Stimulated activated CD4-positive, alpha-beta T cell treated with anti-CD3 and anti-CD28 coated beads, Interleukin-4, amount 100 ng/mL, for 4 hours (primary cell): Measurements from ENCODE around the gene KIAA1328.
"Not testable (repeated sequence)": the region's sequence is repeated elsewhere in the genome, so short reads cannot be mapped to it uniquely, and the experiment has no call there.

Source experiments
- DNase-seq, 2 experiments: peaks; one replicate each; pipeline ENCODE4 v3.0.0-alpha.2; 2020

Gene KIAA1328

DNA sequence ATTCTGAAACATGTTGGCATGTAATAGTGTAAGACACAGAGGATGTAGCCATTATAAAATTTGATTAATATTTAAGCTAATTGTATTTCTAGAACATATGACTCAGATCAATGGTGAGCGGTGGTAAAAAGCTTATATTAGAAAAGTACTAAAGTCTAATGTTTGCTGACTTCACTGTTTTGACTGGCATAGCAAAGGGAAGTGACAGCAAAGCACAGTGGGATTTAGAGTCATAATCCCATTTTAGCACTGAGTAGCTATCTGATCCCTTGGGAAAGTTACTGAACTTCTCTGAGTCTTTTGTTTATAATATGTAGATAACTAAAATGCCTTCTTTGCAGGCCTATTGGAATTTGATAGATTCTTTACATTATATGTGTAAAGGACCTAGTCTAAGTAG, 60.4 kb downstream of the KIAA1328 start:
- no peak for DNase-seq

DNA sequence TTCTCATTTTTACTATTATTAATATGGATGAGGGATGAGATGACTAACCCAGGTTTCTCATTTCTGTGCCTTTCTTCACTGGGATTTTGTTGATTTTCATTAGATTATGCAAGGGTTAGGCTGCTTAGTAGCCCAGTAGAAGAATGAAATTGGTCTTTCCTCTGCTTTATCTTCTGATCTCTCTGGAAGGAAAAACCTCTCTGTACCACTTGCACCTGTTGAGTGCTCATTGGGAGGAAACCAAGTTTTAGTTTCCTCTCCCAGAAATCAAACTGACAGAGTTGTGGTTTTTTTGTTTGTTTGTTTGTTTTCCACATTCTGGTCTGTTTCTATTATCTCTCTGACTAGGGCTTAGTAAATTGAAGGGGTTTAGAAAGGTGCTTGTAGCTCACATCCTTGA, 60.8 kb downstream of the KIAA1328 start:
- no peak for DNase-seq

DNA sequence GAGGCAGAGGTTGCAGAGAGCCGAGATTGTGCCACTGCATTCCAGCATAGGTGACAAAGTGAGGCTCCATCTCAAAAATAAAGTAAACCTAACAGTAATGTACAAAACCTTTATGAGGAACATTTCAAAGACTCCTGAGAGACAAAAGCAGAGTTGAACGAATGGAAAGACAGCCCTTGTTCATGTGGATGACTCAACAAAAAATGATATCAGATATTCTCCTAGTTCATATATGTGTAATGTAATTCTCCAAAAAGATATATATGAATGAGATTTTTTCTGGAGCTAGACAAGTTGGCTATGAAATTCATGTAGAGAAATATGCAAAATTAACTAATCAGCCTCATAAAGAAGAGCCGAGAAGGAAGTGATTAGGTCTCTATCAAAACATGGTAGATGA, 61.7 kb downstream of the KIAA1328 start:
- DNase-seq: no peak

DNA sequence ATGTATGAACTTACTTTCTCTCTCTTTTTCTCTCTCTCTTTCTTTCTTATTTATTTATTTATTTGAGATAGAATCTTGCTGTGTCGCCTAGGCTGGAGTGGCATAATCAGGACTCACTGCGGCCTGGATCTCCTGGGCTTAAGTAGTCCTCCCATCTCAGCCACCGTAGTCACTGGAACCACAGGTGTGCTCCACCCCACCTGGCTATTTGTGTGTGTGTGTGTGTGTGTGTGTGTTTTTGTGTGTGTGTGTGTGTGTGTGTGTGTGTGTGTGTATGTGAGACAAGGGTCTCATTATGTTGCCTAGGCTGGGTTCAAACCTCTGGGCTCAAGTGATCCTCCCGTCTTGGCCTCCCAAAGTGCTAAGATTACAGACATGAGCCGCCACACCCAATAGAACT, 64.3 kb downstream of the KIAA1328 start:
- no peak for DNase-seq

DNA sequence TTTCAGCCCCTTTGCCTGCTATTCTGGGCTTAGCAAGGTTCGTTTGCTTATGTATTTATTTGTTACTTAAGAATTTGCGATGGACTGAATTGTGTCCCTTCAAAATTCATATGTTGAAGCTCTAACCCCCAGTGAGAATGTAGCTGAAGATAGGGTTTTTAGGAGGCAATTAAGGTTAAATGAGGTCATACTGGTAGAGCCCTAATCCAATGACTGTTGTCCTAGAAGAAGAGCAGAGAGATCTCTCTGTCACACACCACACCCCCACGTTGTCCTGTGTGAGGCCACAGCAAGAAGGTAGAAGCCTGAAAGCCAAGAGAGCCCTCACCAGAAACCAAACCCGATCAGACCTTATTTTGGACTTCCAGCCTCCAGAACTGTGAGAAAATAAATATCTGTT, 66.7 kb downstream of the KIAA1328 start:
- no peak for DNase-seq

DNA sequence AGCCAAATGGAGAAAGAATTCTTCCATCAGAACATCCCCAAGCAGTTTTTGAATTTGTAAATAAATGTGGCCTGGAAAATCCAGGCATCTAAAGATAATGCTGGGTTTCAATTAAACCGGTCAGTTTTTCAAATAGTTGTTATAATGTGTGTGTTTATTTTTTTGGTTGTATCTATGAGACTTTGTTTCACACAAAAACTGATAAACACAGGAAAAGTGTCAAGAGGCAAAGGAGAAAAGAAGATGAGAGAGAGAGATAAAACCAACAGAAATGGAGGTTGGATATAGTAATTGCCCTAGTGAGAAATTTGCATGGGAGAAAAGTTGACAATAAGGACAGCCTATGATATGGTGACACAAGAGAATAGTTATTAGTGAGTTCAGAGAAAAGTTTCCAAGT, 68.3 kb downstream of the KIAA1328 start:
- DNase-seq: no peak

DNA sequence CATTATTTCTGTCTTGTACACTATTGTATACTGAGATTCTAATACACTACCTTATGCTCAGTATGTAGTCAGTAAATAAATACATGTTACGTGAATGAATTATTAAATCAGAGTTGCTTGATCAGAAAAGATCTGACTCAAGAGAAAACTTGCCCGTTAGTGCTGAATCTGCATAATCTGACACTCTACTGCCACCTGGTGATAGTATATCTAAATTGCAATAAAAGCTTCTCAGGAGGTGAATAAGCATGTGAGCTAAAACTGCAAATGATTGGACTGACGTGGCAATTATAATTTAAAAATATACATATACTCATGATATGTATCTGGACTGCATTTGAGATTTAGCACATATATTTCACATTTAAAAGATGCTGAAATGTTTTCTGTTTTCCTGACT, 70.4 kb downstream of the KIAA1328 start:
- no peak for DNase-seq

DNA sequence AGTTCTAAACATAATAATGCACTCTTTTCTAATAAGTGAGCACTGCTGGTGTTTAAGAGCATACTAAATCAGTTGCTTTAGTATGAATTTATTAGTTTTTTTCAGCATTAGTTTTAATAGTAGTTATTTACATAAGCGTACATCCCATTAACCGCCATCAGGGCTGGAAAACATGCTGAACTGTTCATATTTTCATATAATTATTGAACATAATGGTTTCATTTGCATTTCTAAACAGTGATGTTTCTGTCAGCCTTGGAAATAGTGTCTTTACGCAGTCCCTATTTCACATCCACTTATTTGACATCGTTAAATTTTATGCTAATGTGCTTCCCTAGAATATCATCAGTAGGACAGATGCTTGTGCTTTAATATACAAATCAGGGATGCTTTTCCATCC, 71.5 kb downstream of the KIAA1328 start:
- DNase-seq: no peak

DNA sequence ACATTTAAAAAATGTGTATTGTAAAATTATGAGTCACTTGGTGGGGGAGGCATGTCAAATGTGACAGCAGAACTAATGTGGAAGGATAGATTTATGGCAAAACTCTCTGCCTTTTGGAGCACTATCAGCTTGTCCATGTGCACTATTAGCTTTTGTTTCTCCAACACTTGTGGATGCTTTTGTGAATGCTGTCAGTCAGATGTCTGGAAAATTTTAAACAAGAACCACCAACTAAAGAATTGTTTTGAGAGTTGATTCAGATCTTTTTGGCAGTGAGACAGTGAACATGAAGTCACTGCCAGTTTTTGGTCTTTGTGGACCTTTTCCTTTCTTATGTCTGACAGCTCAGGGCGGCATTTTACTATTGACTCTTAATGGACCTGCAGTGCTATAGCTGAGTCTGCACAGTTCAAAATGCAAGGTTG, 72.4 kb downstream of the KIAA1328 start:
- no peak for DNase-seq

DNA sequence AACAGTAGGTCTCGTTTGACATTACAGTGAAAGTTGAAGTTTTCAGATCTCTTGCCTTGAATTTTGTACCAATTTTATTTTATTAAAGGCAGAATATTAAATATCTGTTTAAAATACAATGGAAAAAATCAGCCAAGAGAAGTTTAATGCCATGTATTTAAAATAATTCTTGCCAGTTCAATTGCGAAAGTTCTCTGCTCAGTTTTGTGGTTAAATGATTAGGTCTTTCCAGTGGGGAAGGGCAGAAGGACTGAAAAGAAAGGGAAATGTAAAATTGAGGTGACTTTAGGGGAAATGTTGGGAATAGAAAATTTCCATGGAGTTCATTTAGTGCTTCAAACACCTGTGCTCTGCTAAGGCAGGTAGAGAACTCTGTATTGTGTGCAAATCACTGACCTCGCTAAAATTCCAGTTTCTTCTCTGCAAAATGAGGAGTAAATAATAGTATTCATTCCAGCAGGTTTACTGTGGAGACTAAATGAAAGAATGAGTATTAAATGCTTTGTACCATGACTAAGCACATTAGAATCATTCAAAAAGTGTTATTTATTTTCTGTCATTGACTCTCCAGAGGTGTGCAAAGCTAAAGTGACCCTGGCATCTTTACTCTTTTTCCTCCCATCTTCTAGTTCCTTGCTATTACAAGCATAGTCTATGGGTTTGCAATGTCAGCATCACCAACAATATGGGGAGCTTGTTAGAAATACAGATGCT, 74.4 kb downstream of the KIAA1328 start:
- no peak for DNase-seq

DNA sequence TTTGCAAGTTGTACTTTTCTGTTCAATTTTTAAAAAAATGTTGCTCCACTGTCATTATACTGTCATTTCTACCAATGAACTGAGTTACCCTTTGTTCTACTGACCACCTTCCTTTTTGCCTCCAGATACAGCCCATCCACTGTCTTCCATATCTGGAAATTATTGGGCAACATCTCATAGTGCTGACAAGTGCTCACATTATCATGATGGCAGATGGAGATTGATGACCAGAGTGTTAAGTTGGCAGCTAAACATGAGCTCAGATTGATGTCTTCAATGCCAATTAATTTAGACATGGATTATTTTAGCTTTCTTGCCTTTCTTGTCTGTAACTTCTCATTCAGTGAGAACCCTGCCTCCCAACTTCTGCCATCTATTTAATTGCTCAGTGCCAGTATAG, 76.6 kb downstream of the KIAA1328 start:
- no peak for DNase-seq

DNA sequence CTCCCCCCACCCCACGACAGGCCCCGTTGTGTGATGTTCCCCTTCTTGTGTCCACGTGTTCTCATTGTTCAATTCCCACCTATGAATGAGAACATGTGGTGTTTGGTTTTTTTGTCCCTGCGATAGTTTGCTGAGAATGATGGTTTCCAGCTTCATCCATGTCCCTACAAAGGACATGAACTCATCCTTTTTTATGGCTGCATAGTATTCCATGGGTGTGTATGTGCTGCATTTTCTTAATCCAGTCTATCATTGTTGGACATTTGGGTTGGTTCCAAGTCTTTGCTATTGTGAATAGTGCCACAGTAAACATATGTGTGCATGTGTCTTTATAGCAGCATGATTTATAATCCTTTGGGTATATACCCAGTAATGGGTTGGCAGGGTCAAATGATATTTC, 80.4 kb downstream of the KIAA1328 start:
- not testable (repeated sequence) for DNase-seq

DNA sequence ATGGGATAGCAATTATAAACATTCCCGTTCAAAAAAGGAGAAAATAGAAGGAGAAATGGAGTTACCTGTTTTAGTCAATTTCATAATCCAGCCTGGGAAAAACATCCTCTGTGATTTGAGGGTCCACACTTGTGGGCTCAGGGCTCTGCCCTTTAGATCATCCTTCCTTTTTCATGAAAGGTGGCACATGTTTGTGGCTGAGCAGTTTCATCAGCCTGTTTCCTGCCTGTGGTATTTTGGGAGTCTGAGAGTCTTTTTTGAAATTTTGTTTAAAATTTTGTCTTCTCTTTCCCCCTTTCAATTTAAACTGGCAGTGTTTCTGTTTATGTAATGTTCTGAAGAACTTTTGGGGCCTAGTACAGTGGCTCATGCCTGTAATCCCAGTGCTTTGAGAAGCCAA, 84.0 kb downstream of the KIAA1328 start:
- no peak for DNase-seq

DNA sequence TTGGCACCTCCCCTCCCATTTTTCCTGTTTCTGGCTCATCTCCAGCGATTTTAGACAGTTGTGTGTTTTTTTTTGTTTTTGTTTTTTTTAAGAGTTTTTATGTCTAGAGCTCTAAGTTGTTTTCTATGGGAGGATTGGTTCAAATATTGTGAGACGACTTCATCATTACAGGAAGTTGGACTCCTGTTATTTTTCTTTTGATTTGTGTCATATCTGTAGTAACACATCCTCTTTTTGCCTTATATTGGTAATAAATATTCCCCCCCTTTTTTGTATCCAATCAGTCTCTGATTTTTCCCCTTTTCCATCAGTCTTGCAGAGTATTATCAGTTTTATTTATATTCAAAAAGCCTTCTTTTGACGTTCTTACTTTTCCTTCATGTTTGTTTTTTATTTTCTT, 89.0 kb downstream of the KIAA1328 start:
- DNase-seq: no peak

DNA sequence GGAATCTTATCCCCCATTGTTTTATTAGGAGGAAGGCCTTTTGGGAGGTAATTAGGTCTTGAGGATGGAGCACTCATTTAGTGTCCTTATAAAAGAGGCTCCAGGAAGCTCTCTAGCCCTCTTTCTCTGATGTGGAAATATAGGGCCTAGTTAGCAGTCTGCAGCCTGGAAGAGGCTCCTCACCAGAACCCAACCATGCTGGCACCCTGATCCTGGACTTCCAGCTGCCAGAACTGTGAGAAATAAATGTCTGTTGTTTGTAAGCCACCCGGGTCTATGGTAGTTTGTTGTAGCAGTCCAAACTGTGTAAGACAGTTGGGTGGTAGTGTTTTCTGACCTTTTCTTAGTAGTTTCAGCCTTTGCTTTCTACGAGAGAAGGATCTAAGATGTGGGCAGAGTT, 100.7 kb downstream of the KIAA1328 start:
- DNase-seq: no peak

DNA sequence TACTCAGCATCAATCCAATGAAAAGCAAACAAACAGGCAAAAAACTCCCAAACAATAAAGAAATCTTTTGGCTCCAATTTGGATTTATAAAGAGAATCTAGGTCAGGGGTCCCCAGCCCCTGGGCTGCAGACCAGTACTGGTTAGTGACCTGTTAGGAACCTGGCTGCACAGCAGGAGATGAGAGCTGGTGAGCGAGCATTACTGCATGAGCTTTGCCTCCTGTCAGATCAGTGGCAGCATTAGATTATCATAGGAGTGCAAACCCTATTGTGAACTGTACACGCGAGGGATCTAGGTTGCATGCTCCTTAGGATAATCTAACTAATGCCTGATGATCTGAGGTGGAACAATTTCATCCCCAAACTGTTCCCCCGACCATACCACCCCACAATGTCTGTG, 102.2 kb downstream of the KIAA1328 start:
- DNase-seq: no peak

DNA sequence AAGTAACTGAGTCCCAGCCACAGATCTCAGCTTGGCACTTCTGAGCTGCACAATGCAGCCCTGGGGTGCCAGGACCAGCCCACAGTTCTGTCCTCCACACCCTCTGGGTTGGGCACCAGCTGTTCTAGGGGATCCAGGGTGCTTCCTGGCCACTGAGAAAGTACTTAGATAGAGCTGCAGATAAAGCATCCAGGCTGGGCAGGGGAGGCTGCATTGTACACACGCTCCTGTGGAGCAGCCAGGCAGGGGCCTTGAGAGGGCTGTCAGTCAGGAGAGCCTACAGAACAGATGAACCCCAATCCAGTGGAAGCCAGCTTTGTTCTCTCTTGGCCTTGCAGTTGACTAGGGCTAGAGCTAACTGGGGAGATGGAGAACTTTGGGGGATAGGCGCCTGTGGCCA, 104.6 kb downstream of the KIAA1328 start:
- no peak for DNase-seq

DNA sequence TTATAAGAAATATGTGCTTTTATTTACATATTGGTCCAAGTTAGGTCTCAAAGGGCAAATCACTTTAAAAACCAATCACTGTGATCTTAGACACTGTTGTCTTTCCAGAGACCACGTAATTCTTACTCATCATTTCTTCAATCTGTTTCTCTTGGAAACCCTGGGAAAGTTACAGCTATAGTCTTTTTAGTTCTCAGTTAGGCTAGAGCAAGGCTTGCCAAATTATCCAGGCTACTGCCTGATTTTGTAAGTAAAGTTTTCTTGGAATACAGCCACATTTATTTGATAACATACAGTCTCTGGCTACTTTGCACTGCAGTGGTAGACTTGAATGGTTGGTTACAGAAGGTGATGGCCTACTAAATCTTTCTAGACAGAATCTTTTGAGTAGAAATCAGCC, 106.0 kb downstream of the KIAA1328 start:
- no peak for DNase-seq

DNA sequence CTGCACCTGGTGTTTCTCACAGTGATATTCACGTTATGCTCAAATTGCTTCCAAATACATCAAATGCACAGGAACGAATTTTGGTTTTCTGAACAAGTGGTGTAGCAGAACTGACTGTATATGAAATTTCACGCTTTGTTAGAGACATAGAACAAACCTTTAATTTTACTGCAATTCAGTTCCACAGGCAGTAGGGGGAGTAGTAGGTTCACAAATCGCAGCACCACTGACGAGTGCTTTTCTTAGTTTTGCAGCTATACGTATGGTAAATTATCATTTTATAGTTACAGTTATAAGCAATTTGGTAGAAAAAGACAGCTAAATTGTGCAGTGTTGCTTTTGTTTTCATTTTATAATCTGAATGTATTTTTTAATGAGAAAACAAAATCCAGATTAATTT, 113.3 kb downstream of the KIAA1328 start:
- DNase-seq: no peak

DNA sequence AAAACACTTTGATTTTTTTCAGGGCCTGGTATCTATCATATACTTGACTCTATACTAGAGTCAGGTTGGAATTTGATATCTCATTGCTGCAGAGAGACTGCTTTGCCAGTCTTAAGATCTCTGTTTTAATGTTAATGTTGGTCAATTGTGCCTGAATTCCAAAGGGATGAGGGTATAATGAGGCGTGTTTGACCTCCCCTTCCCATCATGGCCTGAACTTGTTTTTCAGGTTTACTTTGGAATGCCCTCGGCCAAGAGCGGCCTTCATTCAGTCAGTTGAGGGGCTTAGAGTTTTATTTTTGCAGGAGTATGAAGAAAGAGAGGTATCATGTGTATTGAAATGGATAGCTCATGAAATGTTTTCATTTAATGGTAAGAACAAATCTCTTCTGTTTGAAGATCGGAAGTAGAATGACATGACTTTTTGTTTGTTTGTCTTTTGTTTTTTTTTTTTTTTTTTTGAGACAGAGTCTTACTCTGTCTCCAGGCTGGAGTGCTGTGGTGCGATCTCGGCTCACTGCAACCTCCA, 119.0 kb downstream of the KIAA1328 start:
- DNase-seq: no peak

DNA sequence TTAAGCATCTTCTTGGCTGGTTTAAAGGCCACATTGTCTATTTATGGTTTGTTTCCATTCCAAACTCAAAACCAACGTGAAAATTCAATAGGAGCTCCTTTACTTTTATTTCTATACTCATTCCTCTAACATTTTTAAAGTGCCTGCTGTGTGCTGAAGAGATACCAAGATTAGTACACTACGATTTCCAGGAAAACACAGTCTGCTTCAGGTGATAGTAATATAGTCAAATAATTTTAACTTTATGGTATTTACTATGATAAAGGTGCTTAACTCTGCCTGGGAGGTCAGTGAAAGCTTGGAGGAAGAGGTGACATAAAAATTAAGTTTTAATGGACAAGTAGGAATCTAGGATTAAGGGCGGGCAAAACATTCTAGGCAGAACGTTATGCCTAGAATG, 121.4 kb downstream of the KIAA1328 start:
- DNase-seq: no peak

DNA sequence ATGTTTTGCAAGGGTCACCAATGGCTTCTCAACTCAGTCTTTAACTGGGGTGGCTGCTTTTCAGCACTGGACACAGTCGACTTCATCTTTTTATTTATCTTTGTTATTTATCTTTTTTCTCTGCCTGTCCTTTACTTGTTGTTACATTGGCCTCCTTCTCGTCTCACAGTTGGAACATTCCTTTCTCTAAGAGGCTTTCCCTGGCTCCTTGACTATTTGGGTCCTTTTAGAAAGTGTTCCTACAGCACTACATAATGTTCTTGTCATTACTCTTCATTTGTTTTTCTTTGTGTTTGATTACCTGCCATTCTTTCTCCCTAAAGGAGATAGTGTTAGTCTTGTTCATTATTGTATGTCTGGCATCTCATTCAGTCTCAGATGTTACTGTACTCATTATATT, 122.0 kb downstream of the KIAA1328 start:
- DNase-seq: no peak

DNA sequence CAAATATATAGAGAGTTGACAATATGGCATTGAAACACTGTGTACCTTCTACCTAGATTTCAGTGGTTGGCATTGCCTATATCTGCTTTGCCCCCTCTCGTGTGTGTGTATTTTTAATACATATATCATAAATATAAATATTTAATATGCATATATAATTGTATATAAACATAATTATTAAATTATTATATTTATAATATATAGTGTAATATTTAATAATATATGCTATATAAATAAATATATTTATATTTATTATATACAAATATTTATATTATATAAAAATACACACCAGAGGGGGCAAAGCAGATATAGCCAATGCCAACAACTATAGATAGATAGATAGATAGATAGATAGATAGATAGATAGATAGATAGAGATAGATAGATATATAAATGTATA, 124.1 kb downstream of the KIAA1328 start:
- no peak for DNase-seq

DNA sequence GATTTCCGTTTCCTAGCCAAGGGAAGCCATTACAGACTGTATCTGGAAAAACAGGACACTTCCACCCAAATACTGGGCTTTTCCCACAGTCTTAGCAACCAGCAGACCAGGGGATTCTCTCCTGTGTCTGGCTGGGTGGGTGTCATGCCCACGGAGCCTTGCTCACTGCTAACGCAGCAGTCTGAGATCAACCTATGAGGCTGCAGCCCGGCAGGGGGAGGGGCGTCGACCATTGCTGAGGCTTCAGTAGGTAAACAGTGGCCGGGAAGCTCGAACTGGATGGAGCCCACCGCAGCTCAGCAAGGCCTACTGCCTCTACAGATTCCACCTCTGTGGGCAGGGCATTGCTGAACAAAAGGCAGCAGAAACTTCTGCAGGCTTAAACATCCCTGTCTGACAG, 131.1 kb downstream of the KIAA1328 start:
- DNase-seq: no peak

DNA sequence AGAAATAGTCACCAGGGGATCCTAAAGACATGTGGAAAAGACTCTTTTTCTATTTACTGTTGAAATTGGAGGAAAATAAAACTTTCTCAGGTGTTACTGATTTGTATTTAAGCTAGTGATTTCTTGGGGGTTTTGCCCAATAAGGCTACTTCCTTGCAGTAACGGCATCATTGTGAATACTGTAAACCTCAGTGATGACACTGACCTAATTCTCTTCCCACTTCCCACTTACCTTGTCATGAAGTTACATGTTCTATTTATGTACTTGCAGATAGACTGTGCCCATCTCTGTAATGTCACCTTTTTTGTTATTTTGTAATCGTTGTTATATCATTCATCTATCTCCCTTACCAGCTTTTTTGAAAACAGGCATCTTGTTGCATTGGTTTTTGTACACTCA, 134.5 kb downstream of the KIAA1328 start:
- DNase-seq: no peak
